OCI-LY3 (cell line): ENCODE measurements around the gene SSR4.
"Not testable (repeated sequence)": the region's sequence is repeated elsewhere in the genome, so short reads cannot be mapped to it uniquely, and the experiment has no call there.

Source experiments
- H2AFZ ChIP-seq: fragments of 200-600, 300-600 bp; shearing (Covaris generic); 2 replicates; pipeline ENCODE4 v1.6.0; 2014; ENCODE audit warnings: antibody characterized with exemption, low read depth, low read length
- H3K27ac ChIP-seq: fragments of 200-600, 300-600 bp; sonication (generic); 2 replicates; pipeline ENCODE4 v1.5.1; 2014; ENCODE audit warnings: mild to moderate bottlenecking, low read length, moderate library complexity, mixed read lengths
- H3K27me3 ChIP-seq: fragments of 200-600, 300-600 bp; sonication (generic); 2 replicates; pipeline ENCODE4 v1.6.1; 2014; ENCODE audit warnings: low read depth, low read length, mixed read lengths
- H3K36me3 ChIP-seq: fragments of 200-600, 300-600 bp; sonication (generic); replicated peaks from 2 replicates; pipeline ENCODE3; 2014; ENCODE audit warnings: low read depth, low read length, mixed read lengths
- H3K4me1 ChIP-seq: fragments of 300-600, 200-600 bp; sonication (generic); 2 replicates; pipeline ENCODE4 v1.6.1; 2014; ENCODE audit warnings: low read length, mixed read lengths
- H3K4me2 ChIP-seq: fragments of 200-600, 300-600 bp; sonication (generic); 2 replicates; pipeline ENCODE4 v1.6.1; 2014; ENCODE audit warnings: low read length, mixed read lengths
- H3K4me3 ChIP-seq: fragments of 300-600, 200-600 bp; sonication (generic); 2 replicates; pipeline ENCODE4 v1.5.1; 2014; ENCODE audit warnings: antibody characterized with exemption, mild to moderate bottlenecking, low read length, moderate library complexity
- H3K79me2 ChIP-seq: fragments of 300-600, 200-600 bp; shearing (Covaris generic); 2 replicates; pipeline ENCODE4 v1.6.1; 2014; ENCODE audit warnings: mild to moderate bottlenecking, low read length, mixed read lengths
- H3K9ac ChIP-seq: fragments of 300-600, 200-600 bp; shearing (Covaris generic); 2 replicates; pipeline ENCODE4 v1.6.0; 2014; ENCODE audit warnings: mild to moderate bottlenecking, low read length, moderate library complexity
- H3K9me3 ChIP-seq: fragments of 200-600, 300-600 bp; shearing (Covaris generic); 2 replicates; pipeline ENCODE4 v1.6.1; 2014; ENCODE audit warnings: low read length, mixed read lengths; ENCODE audit not compliant: insufficient read depth
- H4K20me1 ChIP-seq: fragments of 200-600, 300-600 bp; sonication (generic); 2 replicates; pipeline ENCODE4 v1.6.1; 2016; ENCODE audit warnings: low read length, mixed read lengths; ENCODE audit not compliant: insufficient read depth
- CTCF ChIP-seq: fragments of 200-600, 300-600 bp; sonication (generic); IDR thresholded peaks from 2 replicates; pipeline ENCODE4 v1.5.1; 2014; ENCODE audit warnings: antibody characterized with exemption, low read length, low read depth
- EZH2phosphoT487 ChIP-seq: fragments of 200-600 bp; shearing (Covaris generic); IDR thresholded peaks from 2 replicates; pipeline ENCODE4 v1.6.1; 2018; ENCODE audit warnings: antibody characterized with exemption, mixed run types, low read depth

The SSR4 gene

GRCh38 chrX:153812220-153812619, 17.8 kb downstream of the SSR4 start:
- Histone ChIP-seq H3K9me3 (no peaks in the 10 kb centered on the region), H3K9ac (no peak overlapping the region), H3K27me3 (0 out of 2 replicates have a peak, but pooled peaks cover 6% of the 10 kb centered on the region), H3K27ac (no peak overlapping the region), H2AFZ (no peak overlapping the region), H3K79me2 (no peaks in the 10 kb centered on the region), H3K4me1 (no peaks in the 10 kb centered on the region), H3K4me2 (no peak overlapping the region), H3K36me3 (no peaks in the 10 kb centered on the region), H4K20me1 (no peaks in the 10 kb centered on the region), H3K4me3 (no peak overlapping the region)
- TF ChIP-seq CTCF (no peak), EZH2phosphoT487 (no peak)

GRCh38 chrX:153813161-153813560, 18.7 kb downstream of the SSR4 start:
- no peaks in the 10 kb centered on the region for H3K4me1 ChIP-seq
- H3K9ac ChIP-seq = no peak overlapping the region
- H4K20me1 ChIP-seq = no peaks in the 10 kb centered on the region
- no peaks in the 10 kb centered on the region for H3K9me3 ChIP-seq
- H3K4me2 ChIP-seq = no peak overlapping the region
- no peaks in the 10 kb centered on the region for H3K36me3 ChIP-seq
- H2AFZ ChIP-seq = no peak overlapping the region
- H3K27me3 ChIP-seq = 0 out of 2 replicates have a peak, but pooled peaks cover 6% of the 10 kb centered on the region
- H3K79me2 ChIP-seq = no peaks in the 10 kb centered on the region
- H3K27ac ChIP-seq = no peak overlapping the region
- no peak overlapping the region for H3K4me3 ChIP-seq
- TF ChIP-seq EZH2phosphoT487 = no peak
- no peak for TF ChIP-seq CTCF

GRCh38 chrX:153814591-153815315, 20.3 kb downstream of the SSR4 start:
- H3K4me3 ChIP-seq = no peak overlapping the region
- no peak overlapping the region for H3K4me2 ChIP-seq
- no peaks in the 10 kb centered on the region for H3K4me1 ChIP-seq
- H2AFZ ChIP-seq = no peak overlapping the region
- H3K9me3 ChIP-seq = no peaks in the 10 kb centered on the region
- H3K27ac ChIP-seq = no peak overlapping the region
- H3K9ac ChIP-seq = no peak overlapping the region
- no peak for TF ChIP-seq EZH2phosphoT487
- TF ChIP-seq CTCF = no peak
- no peaks in the 10 kb centered on the region for H4K20me1 ChIP-seq
- H3K36me3 ChIP-seq = no peaks in the 10 kb centered on the region
- no peaks in the 10 kb centered on the region for H3K79me2 ChIP-seq
- H3K27me3 ChIP-seq = peaks cover 6% of the 10 kb centered on the region; the same call in 1 of the 2 replicates

- H3K4me3 ChIP-seq = no peak overlapping the region
- H3K4me2 ChIP-seq = no peak overlapping the region
- H3K9ac ChIP-seq = no peak overlapping the region
Observed at GRCh38 chrX:153816831-153817690, 22.6 kb downstream of the SSR4 start.

GRCh38 chrX:153818064-153818463, 23.6 kb downstream of the SSR4 start:
- H4K20me1 ChIP-seq, H3K9me3 ChIP-seq, H2AFZ ChIP-seq, H3K27ac ChIP-seq, H3K27me3 ChIP-seq, H3K79me2 ChIP-seq, H3K4me2 ChIP-seq, H3K36me3 ChIP-seq, H3K4me3 ChIP-seq, H3K9ac ChIP-seq: not testable (repeated sequence)
- peaks cover 12% of the 10 kb centered on the region for H3K4me1 ChIP-seq

More at GRCh38 chrX:153816831-153817690, 22.6 kb downstream of the SSR4 start:
- Histone ChIP-seq H3K36me3 (no peaks in the 10 kb centered on the region), H3K27me3 (no peaks in the 10 kb centered on the region; the same call in 1 of the 2 replicates), H2AFZ (no peak overlapping the region), H3K4me1 (peaks cover 12% of the 10 kb centered on the region), H3K79me2 (no peaks in the 10 kb centered on the region), H3K27ac (no peak overlapping the region), H4K20me1 (no peaks in the 10 kb centered on the region), H3K9me3 (no peaks in the 10 kb centered on the region)
- TF ChIP-seq CTCF = no peak
- no peak for TF ChIP-seq EZH2phosphoT487
